Measurements from ENCODE around the gene MICAL3.

Gene MICAL3

DNA sequence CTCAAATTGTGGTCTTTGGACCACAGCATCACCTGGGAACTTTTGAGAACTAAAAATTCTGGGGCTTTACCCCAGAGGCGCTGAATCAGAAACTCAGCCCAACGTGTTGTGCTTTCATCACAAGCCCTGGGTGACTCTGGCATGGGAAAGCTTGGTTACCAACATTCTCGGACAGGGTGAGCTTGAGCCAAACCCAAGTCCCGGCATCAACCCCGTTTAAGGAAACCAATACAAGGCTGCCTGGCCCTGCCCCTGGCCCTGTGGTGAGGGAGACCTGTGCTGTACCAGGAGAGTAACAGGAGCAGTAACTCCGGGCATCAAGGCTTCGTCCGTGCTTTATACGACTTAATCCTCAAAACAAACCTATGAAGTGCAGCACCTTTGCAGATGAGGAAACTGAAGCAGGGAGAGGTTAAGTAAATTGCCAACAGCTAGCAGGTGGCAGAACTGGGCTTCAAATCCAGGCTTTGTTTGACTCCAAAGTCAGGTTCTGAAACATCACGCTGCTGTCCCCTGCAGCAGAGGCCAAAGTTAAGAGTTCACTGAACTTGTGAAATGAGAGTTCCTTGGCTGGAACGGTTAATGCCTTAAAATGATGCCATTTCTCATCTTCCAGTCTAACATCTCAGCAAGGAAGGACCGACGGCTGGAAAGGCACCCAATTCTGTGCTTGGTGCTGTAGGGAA lies 186.0 kb downstream of the MICAL3 start:
- no peak for DNase-seq (ENCODE audit: low read depth in 2 of 2)

DNA sequence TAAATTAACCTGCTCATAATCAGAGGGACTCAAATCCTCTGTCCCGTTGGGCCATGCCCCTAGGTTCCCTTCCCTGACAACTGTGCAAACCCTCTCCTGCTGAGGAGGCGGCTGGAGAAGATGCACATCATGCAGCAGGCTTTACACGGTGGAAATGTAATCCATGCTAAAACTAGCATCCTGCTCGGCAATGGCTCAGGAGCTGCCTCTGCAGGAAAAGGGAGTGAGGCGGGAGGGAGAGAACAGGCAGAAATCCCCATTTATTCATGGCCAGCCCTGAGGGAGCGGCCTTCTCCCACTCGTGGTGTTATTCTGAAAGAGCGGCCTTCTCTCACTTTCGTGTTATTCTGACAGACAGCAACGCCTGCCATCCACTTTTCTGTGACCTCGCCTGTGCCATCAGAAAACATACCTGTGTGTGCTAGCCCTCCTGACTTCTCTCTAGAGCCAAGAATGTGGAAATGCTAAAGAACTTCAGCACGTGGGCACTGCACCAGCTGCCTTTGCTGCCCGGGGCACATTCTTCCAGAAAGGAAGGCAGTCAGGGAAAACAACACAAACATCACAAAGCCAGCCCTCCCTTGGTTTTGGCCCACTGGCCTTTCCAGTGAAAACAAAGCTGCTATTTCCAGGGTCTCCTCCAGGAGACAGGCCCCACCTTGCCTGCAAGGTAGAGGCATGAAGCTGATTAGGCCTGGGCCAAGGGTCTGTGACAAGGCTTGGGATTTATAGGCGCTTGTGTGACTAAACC lies 187.2 kb downstream of the MICAL3 start:
- no peak for DNase-seq (ENCODE audit: low read depth in 2 of 2)

DNA sequence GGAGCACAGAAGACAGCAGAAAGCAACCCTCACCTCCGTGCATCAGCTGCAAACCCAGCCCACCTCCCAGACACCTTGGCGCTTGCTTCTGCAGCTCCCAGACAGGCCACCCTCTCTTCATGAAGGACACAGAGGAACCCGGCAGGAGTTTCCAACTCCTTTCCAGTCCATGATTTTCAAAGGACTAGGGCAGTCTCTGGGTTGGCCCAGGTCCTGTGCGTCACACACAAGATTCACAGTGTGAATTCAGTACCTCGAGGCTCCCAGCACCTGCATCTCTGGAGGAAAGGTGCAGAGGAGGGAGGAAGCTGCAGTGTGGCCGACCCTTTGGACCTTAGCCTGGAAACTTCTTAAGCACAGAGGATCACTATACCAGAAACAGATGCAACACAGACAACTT lies 189.1 kb downstream of the MICAL3 start:
- DNase-seq (ENCODE audit: low read depth in 2 of 2): no peak

DNA sequence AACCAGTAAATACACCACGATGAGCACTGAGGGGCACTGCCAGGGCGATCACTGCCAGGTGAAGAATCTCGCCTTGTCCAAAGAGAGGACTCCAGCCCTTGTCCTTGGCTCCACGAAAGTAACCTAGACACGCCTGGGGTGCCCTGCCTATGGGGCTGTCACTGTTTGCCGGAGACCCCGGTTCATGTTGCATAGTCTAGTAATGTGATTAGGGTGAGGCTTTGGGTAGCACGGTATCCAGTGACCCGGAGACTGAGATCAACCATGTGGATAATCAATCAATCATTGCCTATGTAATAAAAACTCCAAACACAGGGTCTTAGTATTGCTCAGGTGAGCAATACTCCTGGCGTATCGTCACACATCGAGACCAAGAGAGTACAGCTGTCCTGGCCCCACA lies 190.9 kb downstream of the MICAL3 start:
- no peak for DNase-seq (ENCODE audit: low read depth in 2 of 2)

DNA sequence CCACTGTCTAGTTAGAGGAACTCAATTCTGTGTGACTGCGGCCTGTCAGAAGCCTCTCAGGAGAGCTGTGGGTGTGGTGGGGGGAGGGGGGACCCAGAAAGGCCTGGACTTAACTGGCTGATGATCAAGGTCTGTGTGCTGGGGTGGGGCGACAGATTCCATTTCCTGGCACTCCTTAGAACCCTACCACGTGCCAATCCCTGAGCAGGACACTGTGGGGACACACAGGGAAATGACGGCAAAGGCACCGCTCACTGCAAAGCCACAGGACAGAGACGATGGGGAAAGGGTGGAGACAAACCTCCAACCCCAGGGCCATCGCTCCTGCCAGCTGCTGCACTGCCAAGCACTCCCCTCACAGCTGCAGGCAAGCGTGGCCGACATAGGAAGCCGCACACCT lies 191.7 kb downstream of the MICAL3 start:
- no peak for DNase-seq (ENCODE audit: low read depth in 2 of 2)

DNA sequence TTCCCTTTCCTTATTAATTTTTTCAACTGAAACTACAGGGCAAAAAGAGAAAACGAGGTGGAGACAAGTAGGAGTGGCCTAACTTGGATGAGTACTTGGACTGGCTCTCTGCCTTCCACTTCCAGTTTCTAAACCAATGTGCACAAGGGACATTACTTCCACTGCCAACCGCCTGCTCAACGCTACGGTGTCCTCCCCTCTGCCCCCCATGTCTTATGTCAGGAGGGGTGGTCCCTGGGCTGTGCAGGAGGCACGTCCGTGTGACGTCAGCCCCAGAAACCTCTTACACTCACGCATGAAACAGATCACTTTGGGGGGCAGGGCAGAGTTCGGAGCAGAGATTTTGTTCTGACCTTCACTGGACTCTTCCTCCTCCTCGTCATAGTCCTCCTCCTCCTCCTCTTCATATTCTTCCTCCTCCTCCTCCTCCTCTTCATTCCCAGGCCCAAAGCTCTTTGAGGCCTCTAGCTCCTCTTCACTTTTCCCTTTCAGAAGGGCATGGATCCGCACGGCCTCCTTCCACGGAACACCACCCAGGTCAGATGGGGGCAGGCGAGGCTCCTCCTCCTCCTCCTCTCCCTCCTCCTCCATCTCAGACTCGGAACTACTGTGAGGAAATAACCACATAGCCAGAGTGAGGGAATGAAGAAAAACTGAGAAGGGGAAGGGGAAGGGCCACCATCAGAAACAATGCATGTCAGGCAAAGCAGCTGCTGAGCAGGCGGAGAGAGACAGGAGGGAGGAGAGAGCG lies 192.7 kb downstream of the MICAL3 start:
- no peak for DNase-seq (ENCODE audit: low read depth in 2 of 2)

DNA sequence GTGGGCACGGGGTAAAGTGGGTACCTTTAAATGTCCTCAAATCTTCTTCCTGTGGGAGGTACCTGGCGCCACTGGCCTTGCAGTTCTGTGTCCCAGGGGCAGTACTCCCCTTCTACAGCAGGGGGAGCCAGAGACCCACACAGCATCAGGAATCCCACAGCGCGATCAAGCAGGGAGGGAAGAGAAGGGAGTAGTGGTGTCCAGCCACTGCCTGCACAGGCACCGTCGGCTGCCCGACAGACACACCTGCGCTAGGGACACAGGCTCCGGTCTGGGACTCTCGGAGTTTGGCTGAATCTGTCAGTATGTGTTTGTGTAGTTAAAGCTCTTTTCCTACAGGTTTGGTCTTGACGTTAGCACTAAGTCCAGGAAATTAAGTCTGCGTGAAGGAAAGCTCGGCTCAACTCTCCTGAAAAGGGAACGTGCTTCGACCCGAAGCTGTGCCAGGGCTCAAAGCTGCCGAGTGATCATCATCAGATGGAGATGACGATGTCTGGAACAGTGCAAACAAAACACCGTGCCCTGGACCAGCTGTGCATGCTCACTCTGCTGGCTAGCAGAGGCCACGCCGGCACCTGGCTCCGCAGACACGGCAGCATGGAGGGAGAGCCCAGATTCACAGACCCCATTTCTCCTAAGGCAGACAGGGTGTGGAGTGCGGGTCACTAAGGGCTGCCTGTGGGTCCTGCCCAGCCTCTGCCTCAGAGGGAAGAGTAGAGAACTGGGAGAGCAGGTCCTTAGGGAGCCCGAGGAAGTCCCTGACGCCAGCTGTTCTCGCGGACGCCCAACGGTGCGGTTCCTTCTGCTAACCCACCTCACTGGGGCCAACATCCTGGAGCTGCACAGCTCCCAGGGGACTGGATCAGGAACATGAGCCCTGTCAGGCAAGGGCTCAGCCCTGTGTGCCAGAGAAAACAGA lies 194.1 kb downstream of the MICAL3 start:
- DNase-seq (ENCODE audit: low read depth in 2 of 2): peak; percentile 59 to 72

DNA sequence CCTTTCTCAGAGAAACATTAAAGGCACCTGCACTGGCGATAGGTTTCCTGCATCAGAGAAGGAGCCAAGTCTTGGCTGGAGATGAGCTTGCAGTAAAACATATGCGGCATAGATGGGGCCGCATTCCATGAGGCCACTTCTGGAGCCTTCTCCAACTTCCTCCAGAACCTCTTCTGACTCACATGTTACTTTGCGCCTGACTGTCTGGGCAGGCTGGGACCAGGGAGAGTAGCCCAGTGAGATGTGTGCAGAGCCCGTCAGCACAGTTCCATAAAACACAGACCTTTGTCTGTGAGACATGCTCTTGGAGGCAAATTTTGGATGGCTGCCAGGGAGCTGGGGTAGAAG lies 194.7 kb downstream of the MICAL3 start:
- DNase-seq (ENCODE audit: low read depth in 2 of 2): no peak

DNA sequence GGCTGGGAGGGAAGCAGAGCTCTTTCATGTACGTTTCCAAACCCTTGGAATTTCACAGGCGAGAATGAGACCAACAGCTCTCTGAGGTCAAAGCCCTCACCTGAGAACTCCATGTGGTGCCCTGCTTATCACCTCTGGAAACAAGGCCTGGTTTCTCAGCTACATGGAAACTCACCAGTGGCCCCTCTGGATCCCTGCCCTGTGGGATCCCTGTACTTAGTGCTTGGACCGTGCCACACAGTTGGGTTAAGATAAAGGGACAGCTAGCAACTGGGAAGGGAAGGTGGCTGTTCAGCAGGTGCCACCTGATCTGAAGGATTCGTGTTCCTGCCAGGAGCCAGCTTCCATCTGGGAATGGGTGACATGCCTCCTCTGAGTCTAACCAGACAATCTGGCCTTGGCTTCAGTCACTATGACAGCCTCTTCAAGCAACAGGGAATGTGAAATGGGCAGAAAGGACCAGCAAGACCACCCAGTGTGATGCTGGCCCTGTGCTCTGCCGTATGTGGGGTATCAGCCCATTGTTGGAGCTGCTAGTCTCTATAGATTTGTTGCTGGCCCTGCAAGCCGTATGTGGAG lies 195.8 kb downstream of the MICAL3 start:
- no peak for DNase-seq (ENCODE audit: low read depth in 2 of 2)

DNA sequence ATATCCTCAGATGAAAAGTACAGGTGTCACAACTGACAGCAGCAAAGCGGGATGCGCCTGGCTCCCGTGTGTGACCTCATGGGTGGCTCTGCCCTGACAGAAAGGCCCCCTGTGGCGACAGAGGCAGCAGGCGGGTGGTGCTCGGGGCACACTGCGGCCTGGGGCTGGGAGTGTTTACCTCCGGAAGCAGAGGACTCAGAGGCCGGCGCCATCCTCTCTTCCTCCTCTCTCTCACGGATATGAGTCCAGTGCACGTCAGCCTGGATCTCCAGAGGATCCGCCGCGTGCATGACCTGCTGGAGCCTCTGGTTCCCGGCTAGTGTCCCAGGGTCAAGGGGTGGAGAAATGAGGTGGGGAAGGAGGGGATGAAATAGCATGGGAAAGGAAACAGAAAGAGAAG lies 196.9 kb downstream of the MICAL3 start:
- DNase-seq (ENCODE audit: low read depth in 2 of 2): no peak

DNA sequence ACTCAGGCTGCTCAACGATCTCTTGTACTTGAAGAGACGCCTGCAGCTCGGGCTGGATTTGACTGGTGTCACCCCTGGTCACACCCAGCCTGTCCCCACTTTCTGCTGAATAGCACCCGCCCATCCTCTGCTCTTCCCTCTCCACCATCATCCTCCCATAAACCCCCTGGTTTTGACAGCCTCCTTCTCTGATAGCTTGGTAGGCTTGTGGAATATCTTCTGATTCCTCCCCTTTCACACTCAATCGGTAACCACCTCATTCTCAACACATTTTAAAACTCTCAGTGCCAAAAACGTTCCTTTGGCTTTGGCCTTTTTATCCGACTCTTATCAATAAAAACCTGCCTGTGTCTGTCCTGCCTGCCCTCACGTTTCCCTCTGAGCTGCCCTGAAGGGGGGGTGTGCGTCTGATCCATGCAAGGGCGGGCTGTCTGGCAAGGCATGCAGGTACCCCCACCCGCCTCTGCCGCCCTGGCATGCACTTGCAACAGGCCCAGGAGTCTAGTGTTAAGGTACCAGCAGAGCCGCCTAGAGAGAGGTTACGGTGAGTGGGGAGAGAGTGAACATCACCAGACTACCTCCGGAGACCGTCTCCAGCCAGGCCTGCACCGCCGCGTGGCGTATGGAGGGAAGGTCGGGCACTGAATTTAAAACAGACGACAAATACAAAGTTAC lies 198.3 kb downstream of the MICAL3 start:
- DNase-seq (ENCODE audit: low read depth in 2 of 2): no peak

DNA sequence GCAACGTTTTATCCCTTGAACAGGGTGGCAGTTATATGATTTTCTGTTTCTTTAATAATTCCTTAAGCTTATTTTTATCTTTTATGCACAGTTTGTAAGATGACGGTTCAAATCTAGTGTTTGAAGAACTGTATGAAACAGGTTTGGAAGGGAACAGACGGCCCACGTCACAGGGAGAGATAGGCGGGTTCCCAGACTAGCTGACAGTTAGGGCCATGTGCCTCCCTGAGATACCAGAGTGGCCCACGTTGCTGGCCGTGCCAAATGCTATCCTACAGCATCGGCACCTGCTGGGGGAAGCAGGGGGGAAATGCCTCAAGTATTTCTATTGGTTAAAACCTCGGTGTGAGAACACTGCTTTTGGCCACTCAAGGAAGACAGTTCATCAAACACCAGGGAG lies 199.9 kb downstream of the MICAL3 start:
- no peak for DNase-seq (ENCODE audit: low read depth in 2 of 2)

DNA sequence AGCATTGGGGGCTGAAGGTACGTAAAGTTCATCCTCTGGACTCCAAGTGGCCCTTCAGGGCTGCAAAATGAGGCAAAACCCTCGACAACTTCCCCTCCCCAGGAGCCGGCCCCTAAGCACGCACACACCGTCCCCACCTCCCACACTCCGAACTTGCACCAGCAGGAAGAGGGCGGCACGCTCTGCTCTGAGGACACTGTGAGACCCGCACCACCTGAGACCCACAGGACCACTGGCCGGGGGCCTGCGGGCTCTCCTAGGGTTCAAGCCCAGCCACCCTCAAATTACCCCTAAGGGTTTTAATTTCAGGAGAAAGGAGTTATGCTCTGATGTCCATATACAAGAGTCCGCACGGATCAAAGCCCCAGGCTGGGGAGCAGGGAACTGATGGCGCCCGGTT lies 200.4 kb downstream of the MICAL3 start:
- DNase-seq (ENCODE audit: low read depth in 2 of 2): no peak

DNA sequence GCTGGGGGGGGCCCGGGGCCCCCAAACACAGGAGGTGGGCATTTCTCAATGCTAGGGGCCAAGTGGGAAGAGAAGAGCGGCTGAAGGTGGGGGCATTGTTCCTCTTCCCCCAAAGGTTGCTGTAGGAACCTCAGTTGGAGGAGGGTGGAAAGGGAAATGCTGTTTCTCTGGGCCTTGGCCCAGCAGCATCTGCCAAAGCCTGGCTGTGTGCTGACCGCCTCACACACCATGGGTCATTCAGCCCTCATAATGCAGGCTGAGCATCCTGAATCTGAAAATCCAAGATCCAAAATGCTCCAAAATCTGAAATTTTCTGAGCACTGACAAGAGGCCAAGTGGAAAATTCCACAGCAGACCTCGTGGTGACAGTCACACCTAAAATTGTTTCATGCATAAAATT lies 201.1 kb downstream of the MICAL3 start:
- DNase-seq (ENCODE audit: low read depth in 2 of 2): no peak

DNA sequence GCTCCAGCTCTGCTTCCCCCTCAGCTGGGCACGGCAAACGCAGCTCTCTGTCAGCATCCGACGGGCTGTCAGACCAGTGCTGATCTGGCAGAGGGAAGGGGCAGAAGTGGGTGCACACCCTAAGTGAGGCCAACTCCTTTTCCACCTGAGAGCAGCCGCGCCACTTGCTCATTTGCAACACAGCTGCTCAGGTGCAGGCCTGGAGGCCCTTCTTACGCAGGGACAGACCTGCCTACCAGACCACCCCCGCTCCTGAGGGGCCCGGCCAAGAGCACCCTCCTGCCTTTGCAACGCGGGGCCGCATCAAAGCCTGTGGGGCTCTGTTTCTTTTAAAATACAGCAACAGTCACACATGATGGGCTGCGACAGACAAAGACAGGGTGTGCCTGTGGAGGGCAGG lies 202.3 kb downstream of the MICAL3 start:
- DNase-seq (ENCODE audit: low read depth in 2 of 2): no peak

DNA sequence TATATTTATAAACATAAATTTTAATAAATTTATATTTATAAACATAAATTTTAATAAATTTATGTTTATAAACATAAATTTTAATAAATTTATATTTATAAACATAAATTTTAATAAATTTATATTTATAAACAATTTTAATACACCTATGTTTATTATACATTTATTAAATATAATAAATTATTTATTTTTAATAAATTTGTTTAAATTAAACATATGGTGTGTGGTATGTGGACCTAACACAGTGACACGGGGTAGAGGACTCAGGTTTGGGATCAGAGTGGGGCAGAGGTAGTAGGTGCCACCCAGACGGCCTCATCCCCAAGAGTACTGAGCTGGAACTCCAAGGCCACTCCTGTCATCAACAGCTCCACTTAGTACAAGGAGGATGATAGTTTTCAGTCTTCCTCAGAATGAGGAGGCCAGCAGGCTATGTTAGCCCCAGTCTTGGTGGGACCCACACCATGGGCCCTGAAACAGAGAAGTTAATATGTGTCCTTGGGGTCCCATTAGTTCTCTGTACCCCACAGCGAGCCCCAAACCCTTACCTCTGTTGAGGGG lies 203.4 kb downstream of the MICAL3 start:
- no peak for DNase-seq (ENCODE audit: low read depth in 2 of 2)

DNA sequence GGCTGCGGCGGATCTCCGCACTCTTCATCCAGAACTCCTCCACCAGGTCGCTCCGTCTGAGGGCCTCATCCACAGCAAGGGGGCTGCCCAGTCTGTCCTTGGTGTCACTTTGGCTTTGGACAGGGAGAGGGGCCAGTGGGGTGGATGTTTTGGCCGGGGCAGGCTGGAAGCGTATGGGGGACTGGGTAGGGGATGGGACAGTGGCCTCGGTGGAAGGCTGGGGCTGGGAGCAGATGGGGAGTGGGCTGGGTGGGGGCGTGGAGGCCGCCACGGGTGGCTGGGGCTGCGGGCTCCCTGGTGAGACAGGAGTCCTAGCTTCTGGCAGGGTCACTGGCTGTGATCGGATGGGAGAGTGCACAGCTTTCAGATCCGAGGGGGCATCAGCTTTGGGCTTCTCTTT lies 205.7 kb downstream of the MICAL3 start:
- DNase-seq (ENCODE audit: low read depth in 2 of 2): no peak

DNA sequence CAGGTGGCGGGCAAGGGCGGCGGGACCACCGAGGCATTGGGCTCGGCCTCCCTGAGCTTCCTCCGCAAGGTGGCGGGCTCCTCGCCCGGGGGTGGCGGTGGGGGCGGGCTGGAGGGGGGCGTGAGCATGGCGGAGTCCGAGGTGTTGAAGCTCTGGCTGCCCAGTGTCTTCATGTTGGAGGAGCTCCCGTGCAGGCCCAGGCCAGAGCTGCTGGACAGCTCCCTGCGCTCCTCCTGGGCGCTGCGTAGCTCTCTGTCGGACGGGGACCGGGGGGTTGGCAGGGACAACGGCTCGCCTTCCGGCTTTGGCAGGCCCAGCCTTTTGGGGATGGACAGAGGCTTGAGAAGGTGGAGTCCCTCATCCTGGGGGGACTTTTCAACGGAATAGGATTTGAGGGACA lies 206.2 kb downstream of the MICAL3 start:
- DNase-seq (ENCODE audit: low read depth in 2 of 2): no peak

DNA sequence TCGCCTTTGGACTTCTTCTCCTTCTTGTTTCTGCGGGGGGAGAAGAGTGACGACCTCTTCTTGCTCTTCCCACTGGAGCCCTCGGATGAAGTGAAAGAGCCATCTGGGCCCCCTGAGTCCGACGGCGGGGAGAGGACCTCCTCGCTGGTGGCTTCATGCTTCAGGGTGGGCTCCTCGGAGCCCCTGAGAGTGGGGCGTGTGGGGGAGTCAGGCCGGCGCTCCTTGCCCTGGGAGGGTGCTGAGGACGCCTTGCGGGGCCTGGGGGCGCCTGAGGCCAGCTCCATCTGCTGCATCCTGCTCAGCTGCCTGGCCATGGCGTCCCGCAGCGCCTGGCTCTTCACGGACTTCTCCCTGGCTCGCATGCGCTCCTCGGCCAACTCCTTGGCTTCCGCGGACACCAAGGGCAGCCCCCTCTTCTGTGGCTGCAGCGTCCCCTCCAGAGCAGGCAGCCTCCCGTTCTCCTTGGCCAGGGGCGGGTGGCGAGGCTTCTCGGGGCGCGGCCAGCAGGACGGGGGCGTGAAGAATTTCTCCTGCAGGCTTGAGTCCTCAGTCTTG lies 206.8 kb downstream of the MICAL3 start:
- no peak for DNase-seq (ENCODE audit: low read depth in 2 of 2)

DNA sequence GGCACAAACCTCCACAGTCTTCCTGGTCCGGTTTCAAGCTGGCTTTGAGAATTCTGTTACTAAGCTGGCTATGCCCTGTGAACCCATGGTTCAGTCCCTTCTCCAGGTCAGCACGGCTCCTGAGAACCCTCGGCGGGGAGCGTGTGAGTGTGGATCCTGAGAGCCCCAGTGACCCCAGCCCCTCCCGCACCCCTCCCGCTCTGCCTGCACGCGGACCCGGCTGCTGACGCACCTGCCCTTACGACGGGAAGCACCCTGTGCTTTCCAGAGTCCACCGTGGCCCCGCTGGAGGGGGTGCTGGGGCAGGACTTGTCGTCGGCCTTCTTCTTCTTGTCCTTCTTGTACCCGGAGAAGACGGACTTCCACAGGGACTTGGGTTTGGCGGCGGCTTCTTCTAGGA lies 207.3 kb downstream of the MICAL3 start:
- DNase-seq (ENCODE audit: low read depth in 2 of 2): no peak

All from stimulated activated CD4-positive, alpha-beta T cell treated with anti-CD3 and anti-CD28 coated beads, Interleukin-1b, Interleukin-23, amount 100 ng/mL, for 1 hour (primary cell).